Neural progenitor cell (in vitro differentiated cells): ENCODE results near the gene RINL.

ENCODE experiments used
- EZH2 ChIP-seq: fragments of 200-600 bp; sonication (generic); IDR thresholded peaks from 2 replicates; pipeline ENCODE4 v1.6.1; 2017; ENCODE audit warnings: antibody characterized with exemption, mild to moderate bottlenecking, moderate library complexity
- TF ChIP-seq, protein P1 (sequence below): fragments of 200-600 bp; sonication (generic); IDR thresholded peaks from 2 replicates; pipeline ENCODE4 v1.5.1; 2017; ENCODE audit warnings: antibody characterized with exemption, mild to moderate bottlenecking

DNA sequence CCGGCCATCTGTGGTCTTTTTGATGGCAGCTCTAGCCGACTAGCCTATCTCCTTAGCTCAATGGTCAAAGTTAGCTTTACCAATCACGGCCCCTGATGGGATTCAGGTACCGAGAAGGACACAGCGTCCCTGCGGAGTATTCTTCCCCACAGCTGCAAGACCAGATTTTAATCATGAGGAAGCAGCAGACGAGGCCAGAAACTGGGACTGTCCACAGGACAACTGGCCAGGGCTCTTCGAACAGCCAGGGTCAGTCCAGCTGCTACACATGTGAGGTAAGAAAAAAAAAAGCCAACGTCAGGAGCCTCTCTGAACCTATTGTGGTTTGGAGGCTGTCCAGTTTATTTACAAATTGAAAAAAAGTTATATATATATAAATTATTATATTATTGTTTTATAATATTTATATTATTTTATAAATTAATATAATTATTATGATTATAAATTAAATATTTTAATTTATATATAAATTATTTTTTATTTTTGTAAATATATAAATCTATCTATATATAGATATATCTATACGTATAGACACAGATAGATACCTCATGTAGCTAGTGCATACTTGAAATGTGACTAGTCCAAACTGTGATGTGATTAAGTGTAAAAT is 10.8 kb downstream of the RINL start:
- TF ChIP-seq, protein P1, sequence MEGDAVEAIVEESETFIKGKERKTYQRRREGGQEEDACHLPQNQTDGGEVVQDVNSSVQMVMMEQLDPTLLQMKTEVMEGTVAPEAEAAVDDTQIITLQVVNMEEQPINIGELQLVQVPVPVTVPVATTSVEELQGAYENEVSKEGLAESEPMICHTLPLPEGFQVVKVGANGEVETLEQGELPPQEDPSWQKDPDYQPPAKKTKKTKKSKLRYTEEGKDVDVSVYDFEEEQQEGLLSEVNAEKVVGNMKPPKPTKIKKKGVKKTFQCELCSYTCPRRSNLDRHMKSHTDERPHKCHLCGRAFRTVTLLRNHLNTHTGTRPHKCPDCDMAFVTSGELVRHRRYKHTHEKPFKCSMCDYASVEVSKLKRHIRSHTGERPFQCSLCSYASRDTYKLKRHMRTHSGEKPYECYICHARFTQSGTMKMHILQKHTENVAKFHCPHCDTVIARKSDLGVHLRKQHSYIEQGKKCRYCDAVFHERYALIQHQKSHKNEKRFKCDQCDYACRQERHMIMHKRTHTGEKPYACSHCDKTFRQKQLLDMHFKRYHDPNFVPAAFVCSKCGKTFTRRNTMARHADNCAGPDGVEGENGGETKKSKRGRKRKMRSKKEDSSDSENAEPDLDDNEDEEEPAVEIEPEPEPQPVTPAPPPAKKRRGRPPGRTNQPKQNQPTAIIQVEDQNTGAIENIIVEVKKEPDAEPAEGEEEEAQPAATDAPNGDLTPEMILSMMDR, result no peak
- TF ChIP-seq EZH2, result no peak
